Stimulated activated CD4-positive, alpha-beta T cell treated with anti-CD3 and anti-CD28 coated beads, Interleukin-2, amount 100 ng/mL, for 48 hours (primary cell): ENCODE measurements around the gene SMYD3.
A peak's percentile ranks its signal among the peaks of the same experiment; 100 is the strongest.
"Not testable (repeated sequence)": the region's sequence is repeated elsewhere in the genome, so short reads cannot be mapped to it uniquely, and the experiment has no call there.

Source experiments
- DNase-seq, 2 donors: peaks; one replicate each; pipeline ENCODE4 v3.0.0-alpha.2; 2020

The SMYD3 gene

GRCh38 chr1:246051909-246052518 is 455.1 kb downstream of the SMYD3 start:
- no peak for DNase-seq

- no peak for DNase-seq
Observed at GRCh38 chr1:246048693-246049092, 458.4 kb downstream of the SMYD3 start.

GRCh38 chr1:246043556-246043955 is 463.5 kb downstream of the SMYD3 start:
- DNase-seq: no peak

GRCh38 chr1:246041360-246041759 is 465.7 kb downstream of the SMYD3 start:
- DNase-seq: no peak

- no peak for DNase-seq
Observed at GRCh38 chr1:246040200-246040890, 466.7 kb downstream of the SMYD3 start.

- DNase-seq: no peak
Observed at GRCh38 chr1:246039584-246039983, 467.5 kb downstream of the SMYD3 start.

- DNase-seq: no peak
Observed at GRCh38 chr1:246037832-246038231, 469.2 kb downstream of the SMYD3 start.

- DNase-seq: no peak
Observed at GRCh38 chr1:246036175-246036574, 470.9 kb downstream of the SMYD3 start.

- no peak for DNase-seq
Observed at GRCh38 chr1:246035060-246035541, 472.0 kb downstream of the SMYD3 start.

GRCh38 chr1:246034630-246035029 is 472.4 kb downstream of the SMYD3 start:
- DNase-seq: no peak

GRCh38 chr1:246032984-246033383 is 474.1 kb downstream of the SMYD3 start:
- DNase-seq: no peak

GRCh38 chr1:246032031-246032551 is 475.0 kb downstream of the SMYD3 start:
- no peak for DNase-seq

GRCh38 chr1:246029616-246030015 is 477.5 kb downstream of the SMYD3 start:
- DNase-seq: no peak

GRCh38 chr1:246024118-246024517 is 483.0 kb downstream of the SMYD3 start:
- DNase-seq: not testable (repeated sequence)

- DNase-seq: no peak
Observed at GRCh38 chr1:246020211-246020954, 486.7 kb downstream of the SMYD3 start.

- no peak for DNase-seq
Observed at GRCh38 chr1:246018146-246018545, 488.9 kb downstream of the SMYD3 start.

- no peak for DNase-seq
Observed at GRCh38 chr1:246012341-246012740, 494.7 kb downstream of the SMYD3 start.

GRCh38 chr1:246010386-246010785 is 496.7 kb downstream of the SMYD3 start:
- DNase-seq: no peak

- DNase-seq: no peak
Observed at GRCh38 chr1:246008363-246008831, 498.7 kb downstream of the SMYD3 start.

- DNase-seq: no peak
Observed at GRCh38 chr1:246005067-246005466, 502.0 kb downstream of the SMYD3 start.

GRCh38 chr1:246004301-246004700 is 502.8 kb downstream of the SMYD3 start:
- DNase-seq: no peak

GRCh38 chr1:246003442-246003730 is 503.7 kb downstream of the SMYD3 start:
- no peak for DNase-seq

GRCh38 chr1:246002725-246003441 is 504.2 kb downstream of the SMYD3 start:
- peak; percentile 83 to 84 for DNase-seq
